ENCODE measurements around the gene ERC2. TPM values are rescaled to one million over a fixed set of nuclear protein-coding genes. Genes with fewer than 3 reads are reported as not detected.

ERC2 gene
- total RNA-seq, 1 experiment from 2014 or later: 0.77 TPM

GRCh38 chr3:56101576-56101975, 366.7 kb downstream of the ERC2 start:
- H3K36me3 ChIP-seq (ENCODE audit: low read depth, low read length): no peaks in the 10 kb centered on the region
- no peaks in the 10 kb centered on the region for H3K79me2 ChIP-seq (ENCODE audit: low read length)
- H3K27ac ChIP-seq (ENCODE audit: low read length): no peak overlapping the region
- H3K4me2 ChIP-seq (ENCODE audit: low read length): no peak overlapping the region
- H2AFZ ChIP-seq (ENCODE audit: low read length): no peak overlapping the region
- H3K9me3 ChIP-seq (ENCODE audit: low read length): no peaks in the 10 kb centered on the region
- no peaks in the 10 kb centered on the region for H3K9me2 ChIP-seq (replicated peaks; ENCODE audit: low read length)
- no peak for ATAC-seq
- H3K27me3 ChIP-seq (ENCODE audit: low read length): no peaks in the 10 kb centered on the region; the same call in 1 of the 2 replicates
- H3K4me3 ChIP-seq (ENCODE audit: low read length): no peak overlapping the region
- BruUV-seq (replicated peaks): no TSS peak
- POLR2A ChIA-PET (ENCODE audit: unreplicated experiment): no interaction called here
- H4K20me1 ChIP-seq (ENCODE audit: low read length): no peaks in the 10 kb centered on the region
- H3K9ac ChIP-seq (ENCODE audit: low read length): no peak overlapping the region
- H3K4me1 ChIP-seq (ENCODE audit: insufficient read depth, low read length): no peaks in the 10 kb centered on the region
- no peaks in the 10 kb centered on the region for H3F3A ChIP-seq (ENCODE audit: low read length, unreplicated experiment)
- DNase-seq: no peak
- CTCF ChIA-PET: no interaction called here
- intact Hi-C loops (cut with micrococcal nuclease): no loop called here
- TF ChIP-seq EZH2 (IDR thresholded peaks at IDR 0.05; ENCODE audit: low read length, unreplicated experiment) (no peak), EZH2phosphoT487 (IDR thresholded peaks at IDR 0.05; ENCODE audit: borderline replicate concordance, low read length) (no peak)
- TF ChIP-seq, protein P1, sequence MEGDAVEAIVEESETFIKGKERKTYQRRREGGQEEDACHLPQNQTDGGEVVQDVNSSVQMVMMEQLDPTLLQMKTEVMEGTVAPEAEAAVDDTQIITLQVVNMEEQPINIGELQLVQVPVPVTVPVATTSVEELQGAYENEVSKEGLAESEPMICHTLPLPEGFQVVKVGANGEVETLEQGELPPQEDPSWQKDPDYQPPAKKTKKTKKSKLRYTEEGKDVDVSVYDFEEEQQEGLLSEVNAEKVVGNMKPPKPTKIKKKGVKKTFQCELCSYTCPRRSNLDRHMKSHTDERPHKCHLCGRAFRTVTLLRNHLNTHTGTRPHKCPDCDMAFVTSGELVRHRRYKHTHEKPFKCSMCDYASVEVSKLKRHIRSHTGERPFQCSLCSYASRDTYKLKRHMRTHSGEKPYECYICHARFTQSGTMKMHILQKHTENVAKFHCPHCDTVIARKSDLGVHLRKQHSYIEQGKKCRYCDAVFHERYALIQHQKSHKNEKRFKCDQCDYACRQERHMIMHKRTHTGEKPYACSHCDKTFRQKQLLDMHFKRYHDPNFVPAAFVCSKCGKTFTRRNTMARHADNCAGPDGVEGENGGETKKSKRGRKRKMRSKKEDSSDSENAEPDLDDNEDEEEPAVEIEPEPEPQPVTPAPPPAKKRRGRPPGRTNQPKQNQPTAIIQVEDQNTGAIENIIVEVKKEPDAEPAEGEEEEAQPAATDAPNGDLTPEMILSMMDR (conservative IDR thresholded peaks at IDR 0.05; ENCODE audit: low read depth, low read length): no peak

- H3K9ac ChIP-seq (ENCODE audit: low read length): no peak overlapping the region
- no peaks in the 10 kb centered on the region for H3K36me3 ChIP-seq (ENCODE audit: low read depth, low read length)
- intact Hi-C loops (cut with micrococcal nuclease): no loop called here
- H3K27ac ChIP-seq (ENCODE audit: low read length): no peak overlapping the region
- ChIA-PET POLR2A (ENCODE audit: unreplicated experiment) (no interaction called here), CTCF (no interaction called here)
- H3K4me1 ChIP-seq (ENCODE audit: insufficient read depth, low read length): no peaks in the 10 kb centered on the region
- H4K20me1 ChIP-seq (ENCODE audit: low read length): no peaks in the 10 kb centered on the region
- DNase-seq (no peak), ATAC-seq (no peak)
- no peaks in the 10 kb centered on the region for H3F3A ChIP-seq (ENCODE audit: low read length, unreplicated experiment)
- no peak for TF ChIP-seq EZH2phosphoT487 (IDR thresholded peaks at IDR 0.05; ENCODE audit: borderline replicate concordance, low read length)
- no peak for TF ChIP-seq EZH2 (IDR thresholded peaks at IDR 0.05; ENCODE audit: low read length, unreplicated experiment)
- TF ChIP-seq, protein P1 (conservative IDR thresholded peaks at IDR 0.05; ENCODE audit: low read depth, low read length): no peak
- H3K27me3 ChIP-seq (ENCODE audit: low read length): no peaks in the 10 kb centered on the region
- no peaks in the 10 kb centered on the region for H3K9me3 ChIP-seq (ENCODE audit: low read length)
- H3K4me2 ChIP-seq (ENCODE audit: low read length): no peak overlapping the region
- H3K4me3 ChIP-seq (ENCODE audit: low read length): no peak overlapping the region
- H2AFZ ChIP-seq (ENCODE audit: low read length): no peak overlapping the region
- no peaks in the 10 kb centered on the region for H3K9me2 ChIP-seq (replicated peaks; ENCODE audit: low read length)
- H3K79me2 ChIP-seq (ENCODE audit: low read length): no peaks in the 10 kb centered on the region
- no TSS peak for BruUV-seq (replicated peaks)
Observed at GRCh38 chr3:56096999-56097398, 371.3 kb downstream of the ERC2 start.

DNA sequence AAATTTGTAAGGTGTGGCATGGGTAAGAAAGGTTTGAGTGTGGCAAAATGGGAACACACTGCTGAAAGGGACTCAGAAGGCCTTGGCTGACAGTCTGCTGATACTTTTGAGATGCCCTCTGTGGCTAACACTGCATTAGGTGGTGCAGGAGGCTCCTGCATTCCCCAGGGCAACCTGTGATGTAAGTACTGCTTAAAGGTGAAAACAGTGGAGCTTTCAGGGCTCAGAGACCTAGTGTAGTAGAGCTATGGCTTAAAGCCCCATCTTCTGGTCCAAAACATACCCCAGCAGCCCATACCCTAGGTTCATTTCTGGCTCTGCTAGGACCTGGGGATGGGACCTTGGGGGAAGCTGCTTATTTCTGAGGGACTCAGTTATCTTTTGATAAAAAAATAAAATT, 374.1 kb downstream of the ERC2 start:
- Histone ChIP-seq H3K9ac (ENCODE audit: low read length) (no peak overlapping the region), H3K4me2 (ENCODE audit: low read length) (no peak overlapping the region), H2AFZ (ENCODE audit: low read length) (no peak overlapping the region), H3K36me3 (ENCODE audit: low read depth, low read length) (no peaks in the 10 kb centered on the region), H3K79me2 (ENCODE audit: low read length) (no peaks in the 10 kb centered on the region), H3K4me3 (ENCODE audit: low read length) (no peak overlapping the region), H4K20me1 (ENCODE audit: low read length) (no peaks in the 10 kb centered on the region), H3K9me3 (ENCODE audit: low read length) (no peaks in the 10 kb centered on the region), H3K9me2 (replicated peaks; ENCODE audit: low read length) (no peaks in the 10 kb centered on the region), H3K27ac (ENCODE audit: low read length) (no peak overlapping the region), H3K4me1 (ENCODE audit: insufficient read depth, low read length) (no peaks in the 10 kb centered on the region), H3K27me3 (ENCODE audit: low read length) (no peaks in the 10 kb centered on the region), H3F3A (ENCODE audit: low read length, unreplicated experiment) (no peaks in the 10 kb centered on the region)
- no TSS peak for BruUV-seq (replicated peaks)
- no peak for ATAC-seq
- intact Hi-C loops (cut with micrococcal nuclease): no loop called here
- no peak for DNase-seq
- ChIA-PET CTCF (no interaction called here), POLR2A (ENCODE audit: unreplicated experiment) (no interaction called here)
- TF ChIP-seq, protein P1 (conservative IDR thresholded peaks at IDR 0.05; ENCODE audit: low read depth, low read length): no peak
- TF ChIP-seq EZH2 (IDR thresholded peaks at IDR 0.05; ENCODE audit: low read length, unreplicated experiment): no peak
- no peak for TF ChIP-seq EZH2phosphoT487 (IDR thresholded peaks at IDR 0.05; ENCODE audit: borderline replicate concordance, low read length)

All from PC-3 (cell line).